SHP77 (cell line): ENCODE measurements around the gene GGT5.
"Not testable (repeated sequence)": the region's sequence is repeated elsewhere in the genome, so short reads cannot be mapped to it uniquely, and the experiment has no call there.

Experiments
- DNase-seq, 2 experiments: peaks; one replicate each; lab custom pipeline; 2025; lab: John Stamatoyannopoulos, UW

The GGT5 gene

GRCh38 chr22:24262185-24262749 is 17.4 kb upstream of the GGT5 start:
- DNase-seq = not testable (repeated sequence)

GRCh38 chr22:24259459-24259858 is 14.6 kb upstream of the GGT5 start:
- DNase-seq = peak; percentile 24 to 64

GRCh38 chr22:24256736-24257135 is 11.9 kb upstream of the GGT5 start:
- not testable (repeated sequence) for DNase-seq

- not testable (repeated sequence) for DNase-seq
Measured at GRCh38 chr22:24256136-24256535, 11.3 kb upstream of the GGT5 start.

- not testable (repeated sequence) for DNase-seq
Measured at GRCh38 chr22:24253126-24253525, 8.2 kb upstream of the GGT5 start.

GRCh38 chr22:24251286-24251685 is 6.4 kb upstream of the GGT5 start:
- DNase-seq = not testable (repeated sequence)

GRCh38 chr22:24249413-24249812 is 4.5 kb upstream of the GGT5 start:
- DNase-seq = not testable (repeated sequence)

GRCh38 chr22:24248611-24249010 is 3.7 kb upstream of the GGT5 start:
- not testable (repeated sequence) for DNase-seq

- DNase-seq = peak; percentile 48 to 65
Measured at GRCh38 chr22:24247564-24248344, 2.9 kb upstream of the GGT5 start.

- DNase-seq = no peak
Measured at GRCh38 chr22:24247011-24247507, 2.2 kb upstream of the GGT5 start.

GRCh38 chr22:24245584-24246561 is 991 bp upstream of the GGT5 start:
- DNase-seq = not testable (repeated sequence)

- DNase-seq = no peak
Measured at GRCh38 chr22:24244144-24244787, 616 bp downstream of the GGT5 start.

GRCh38 chr22:24243417-24243816 is 1.5 kb downstream of the GGT5 start:
- not testable (repeated sequence) for DNase-seq

- DNase-seq = not testable (repeated sequence)
Measured at GRCh38 chr22:24240985-24241692, 3.7 kb downstream of the GGT5 start.

GRCh38 chr22:24240381-24240780 is 4.5 kb downstream of the GGT5 start:
- no peak for DNase-seq

- DNase-seq = not testable (repeated sequence)
Measured at GRCh38 chr22:24238101-24238694, 6.7 kb downstream of the GGT5 start.

- no peak for DNase-seq
Measured at GRCh38 chr22:24236656-24237055, 8.2 kb downstream of the GGT5 start.

GRCh38 chr22:24235315-24235714 is 9.6 kb downstream of the GGT5 start:
- no peak for DNase-seq

GRCh38 chr22:24233816-24234215 is 11.1 kb downstream of the GGT5 start:
- DNase-seq = no peak

GRCh38 chr22:24233235-24233634 is 11.6 kb downstream of the GGT5 start:
- DNase-seq = no peak

GRCh38 chr22:24232725-24233124 is 12.2 kb downstream of the GGT5 start:
- no peak for DNase-seq
